NCI-H2107 treated with DMSO at 0.1 percent for 48 hours (cell line): ENCODE data around the gene KIF26A.
"Not testable (repeated sequence)": the region's sequence is repeated elsewhere in the genome, so short reads cannot be mapped to it uniquely, and the experiment has no call there.

ENCODE experiments used
- DNase-seq: peaks from one replicate; lab custom pipeline; 2025; ENCODE audit not compliant: unreplicated experiment; lab: John Stamatoyannopoulos, UW

Gene KIF26A

GRCh38 chr14:104220215-104221070 lies 82.1 kb downstream of the KIF26A start:
- no peak for DNase-seq

GRCh38 chr14:104221071-104221625 lies 82.8 kb downstream of the KIF26A start:
- DNase-seq, result no peak

GRCh38 chr14:104221636-104222369 lies 83.4 kb downstream of the KIF26A start:
- no peak for DNase-seq

GRCh38 chr14:104222396-104223036 lies 84.1 kb downstream of the KIF26A start:
- DNase-seq, result no peak

GRCh38 chr14:104223101-104224041 lies 85.0 kb downstream of the KIF26A start:
- no peak for DNase-seq

- DNase-seq, result no peak
Measured at GRCh38 chr14:104224131-104224505, 85.7 kb downstream of the KIF26A start.

GRCh38 chr14:104224506-104225277 lies 86.3 kb downstream of the KIF26A start:
- no peak for DNase-seq

- not testable (repeated sequence) for DNase-seq
Measured at GRCh38 chr14:104225278-104226190, 87.1 kb downstream of the KIF26A start.

GRCh38 chr14:104226421-104227383 lies 88.3 kb downstream of the KIF26A start:
- no peak for DNase-seq

- DNase-seq, result no peak
Measured at GRCh38 chr14:104227806-104228205, 89.4 kb downstream of the KIF26A start.

GRCh38 chr14:104228221-104228620 lies 89.8 kb downstream of the KIF26A start:
- no peak for DNase-seq

GRCh38 chr14:104228716-104229533 lies 90.5 kb downstream of the KIF26A start:
- no peak for DNase-seq

GRCh38 chr14:104229534-104230055 lies 91.2 kb downstream of the KIF26A start:
- DNase-seq, result no peak

GRCh38 chr14:104230119-104230815 lies 91.9 kb downstream of the KIF26A start:
- DNase-seq, result no peak
